ENCODE results near the gene DEFB129. TPM values are rescaled to one million over a fixed set of nuclear protein-coding genes. Genes with fewer than 3 reads are reported as not detected.

DEFB129 gene
- total RNA-seq, 1 donor from 2014 or later: not detected

Other genes starting within 250 kb of the DEFB129 start
- gene DEFB125, start 139.6 kb upstream of the DEFB129 start, total RNA-seq: not detected
- not detected for gene DEFB126, start 84.7 kb upstream of the DEFB129 start, total RNA-seq
- not detected for gene DEFB127, start 69.8 kb upstream of the DEFB129 start, total RNA-seq
- not detected for gene DEFB128, start 37.5 kb upstream of the DEFB129 start, total RNA-seq
- not detected for gene DEFB132, start 30.5 kb downstream of the DEFB129 start, total RNA-seq
- gene C20orf96, start 63.5 kb downstream of the DEFB129 start, total RNA-seq: 3.3 TPM
- gene ZCCHC3, start 70.3 kb downstream of the DEFB129 start, total RNA-seq: 27.0 TPM
- gene SOX12, start 98.3 kb downstream of the DEFB129 start, total RNA-seq: 9.4 TPM
- gene NRSN2, start 119.9 kb downstream of the DEFB129 start, total RNA-seq: 27.0 TPM
- 12.5 TPM for gene TRIB3, start 153.5 kb downstream of the DEFB129 start, total RNA-seq
- 15.1 TPM for gene RBCK1, start 181.0 kb downstream of the DEFB129 start, total RNA-seq
- gene TBC1D20, start 235.3 kb downstream of the DEFB129 start, total RNA-seq: 15.4 TPM

All from occipital lobe (tissue), 1 donor.